GM19023 (cell line): ENCODE data around the gene GNPTAB.
A peak's percentile ranks its signal among the peaks of the same experiment; 100 is the strongest.

Source experiments
- ATAC-seq: cut with Tn5 transposase; IDR thresholded peaks from one replicate; pipeline ENCODE4 v1.9.1; 2021; ENCODE audit warnings: mild to moderate bottlenecking, moderate library complexity; ENCODE audit not compliant: unreplicated experiment

The GNPTAB gene

GRCh38 chr12:101775816-101776215 lies 54.9 kb downstream of the GNPTAB start:
- ATAC-seq, result no peak

- peak; percentile 55 for ATAC-seq
Measured at GRCh38 chr12:101773650-101774162, 57.1 kb downstream of the GNPTAB start.

- ATAC-seq, result no peak
Measured at GRCh38 chr12:101772012-101772775, 58.6 kb downstream of the GNPTAB start.

GRCh38 chr12:101769865-101770264 lies 60.9 kb downstream of the GNPTAB start:
- ATAC-seq, result no peak

- no peak for ATAC-seq
Measured at GRCh38 chr12:101768781-101769180, 62.0 kb downstream of the GNPTAB start.

GRCh38 chr12:101767537-101767936 lies 63.2 kb downstream of the GNPTAB start:
- ATAC-seq, result no peak

- no peak for ATAC-seq
Measured at GRCh38 chr12:101764051-101764792, 66.5 kb downstream of the GNPTAB start.

- no peak for ATAC-seq
Measured at GRCh38 chr12:101763246-101763931, 67.4 kb downstream of the GNPTAB start.

- no peak for ATAC-seq
Measured at GRCh38 chr12:101761781-101762180, 69.0 kb downstream of the GNPTAB start.

GRCh38 chr12:101761350-101761749 lies 69.4 kb downstream of the GNPTAB start:
- ATAC-seq, result no peak

GRCh38 chr12:101759396-101760047 lies 71.2 kb downstream of the GNPTAB start:
- ATAC-seq, result no peak

- ATAC-seq, result no peak
Measured at GRCh38 chr12:101750152-101750551, 80.6 kb downstream of the GNPTAB start.

GRCh38 chr12:101749657-101750056 lies 81.1 kb downstream of the GNPTAB start:
- no peak for ATAC-seq

GRCh38 chr12:101748907-101749306 lies 81.9 kb downstream of the GNPTAB start:
- no peak for ATAC-seq

- no peak for ATAC-seq
Measured at GRCh38 chr12:101747697-101748096, 83.1 kb downstream of the GNPTAB start.

- no peak for ATAC-seq
Measured at GRCh38 chr12:101746661-101747060, 84.1 kb downstream of the GNPTAB start.

- ATAC-seq, result no peak
Measured at GRCh38 chr12:101746196-101746595, 84.6 kb downstream of the GNPTAB start.

GRCh38 chr12:101745481-101745880 lies 85.3 kb downstream of the GNPTAB start:
- ATAC-seq, result no peak

- peak; percentile 98 for ATAC-seq
Measured at GRCh38 chr12:101743724-101744472, 86.9 kb downstream of the GNPTAB start.

- no peak for ATAC-seq
Measured at GRCh38 chr12:101743242-101743641, 87.5 kb downstream of the GNPTAB start.
